DOHH2 (cell line): ENCODE data around the gene SERAC1.

Source experiments
- EZH2phosphoT487 ChIP-seq: fragments of 200-600 bp; sonication (generic); IDR thresholded peaks from 2 replicates; pipeline ENCODE4 v1.6.1; 2017; ENCODE audit warnings: borderline replicate concordance, mild to moderate bottlenecking, antibody characterized with exemption, low read length, moderate library complexity, mixed read lengths
- TF ChIP-seq, protein P1 (sequence below): fragments of 200-600 bp; sonication (generic); IDR thresholded peaks from one replicate; pipeline ENCODE4 v1.5.1; 2014; ENCODE audit warnings: antibody characterized with exemption, mild to moderate bottlenecking, low read depth, low read length; ENCODE audit not compliant: poor library complexity, severe bottlenecking

DNA sequence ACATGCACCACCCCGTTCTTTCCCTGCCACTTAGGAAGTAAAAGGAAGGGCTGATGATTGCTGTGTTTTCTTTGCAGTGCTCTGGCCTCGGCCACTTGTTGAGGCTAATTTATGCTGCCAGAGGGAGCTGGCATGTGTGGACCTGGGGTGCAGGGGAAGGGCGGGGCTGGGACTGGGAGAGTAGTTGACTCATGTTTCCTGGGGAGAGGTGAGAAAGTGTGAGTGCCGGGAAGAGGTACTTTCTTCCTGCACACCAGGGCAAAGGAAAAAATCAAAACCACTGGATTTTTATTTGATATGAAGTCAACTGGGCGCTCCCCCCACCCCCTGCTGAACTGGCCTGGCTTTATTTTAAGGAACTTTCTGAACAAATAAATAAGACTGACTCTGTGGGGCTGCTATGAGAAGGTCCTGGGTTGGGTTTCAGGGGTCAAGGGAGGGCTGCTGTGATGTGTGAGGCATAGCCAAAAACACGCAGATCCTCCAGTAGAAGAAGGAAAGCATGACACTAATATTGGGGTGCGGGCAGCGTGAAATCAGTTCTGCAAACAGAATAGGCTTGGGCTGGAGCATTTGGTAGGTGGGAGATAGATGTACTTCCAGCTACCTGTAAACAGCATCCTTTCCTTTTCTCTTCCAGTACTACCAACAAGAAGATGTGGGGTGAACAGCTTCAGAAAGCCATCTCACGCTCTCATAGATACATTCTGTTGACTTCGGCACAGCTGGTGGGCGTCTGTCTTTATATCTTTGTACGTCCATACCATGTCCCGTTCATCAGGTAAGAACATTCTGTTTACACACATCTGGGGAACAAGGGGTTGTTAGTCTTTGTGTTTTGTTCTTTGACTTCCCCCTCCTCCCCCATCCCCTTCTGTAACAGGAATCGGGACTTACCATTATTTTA lies 98.9 kb downstream of the SERAC1 start:
- TF ChIP-seq, protein P1, sequence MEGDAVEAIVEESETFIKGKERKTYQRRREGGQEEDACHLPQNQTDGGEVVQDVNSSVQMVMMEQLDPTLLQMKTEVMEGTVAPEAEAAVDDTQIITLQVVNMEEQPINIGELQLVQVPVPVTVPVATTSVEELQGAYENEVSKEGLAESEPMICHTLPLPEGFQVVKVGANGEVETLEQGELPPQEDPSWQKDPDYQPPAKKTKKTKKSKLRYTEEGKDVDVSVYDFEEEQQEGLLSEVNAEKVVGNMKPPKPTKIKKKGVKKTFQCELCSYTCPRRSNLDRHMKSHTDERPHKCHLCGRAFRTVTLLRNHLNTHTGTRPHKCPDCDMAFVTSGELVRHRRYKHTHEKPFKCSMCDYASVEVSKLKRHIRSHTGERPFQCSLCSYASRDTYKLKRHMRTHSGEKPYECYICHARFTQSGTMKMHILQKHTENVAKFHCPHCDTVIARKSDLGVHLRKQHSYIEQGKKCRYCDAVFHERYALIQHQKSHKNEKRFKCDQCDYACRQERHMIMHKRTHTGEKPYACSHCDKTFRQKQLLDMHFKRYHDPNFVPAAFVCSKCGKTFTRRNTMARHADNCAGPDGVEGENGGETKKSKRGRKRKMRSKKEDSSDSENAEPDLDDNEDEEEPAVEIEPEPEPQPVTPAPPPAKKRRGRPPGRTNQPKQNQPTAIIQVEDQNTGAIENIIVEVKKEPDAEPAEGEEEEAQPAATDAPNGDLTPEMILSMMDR, result no peak
- TF ChIP-seq EZH2phosphoT487, result no peak
